ENCODE measurements around the gene EIPR1. TPM values are rescaled to one million over a fixed set of nuclear protein-coding genes. Genes with fewer than 3 reads are reported as not detected.

The EIPR1 gene
- polyA plus RNA-seq, 3 donors from 2014 or later, result 37.1 to 47.7 (median 41.1) TPM

- no peaks in the 10 kb centered on the region for H3K9me3 Mint-ChIP-seq
- no peak for DNase-seq
- H3K4me3 Mint-ChIP-seq, result no peak overlapping the region
- peaks cover 3 to 6% (median 5%) of the 10 kb centered on the region in 3 donors for H3K36me3 Mint-ChIP-seq
- peak overlapping the region in 1 of 6 donors; percentile 53 for H3K27ac Mint-ChIP-seq
- H3K4me1 Mint-ChIP-seq, result peaks cover 3 to 17% of the 10 kb centered on the region in 2 donors
- no peaks in the 10 kb centered on the region for H3K27me3 Mint-ChIP-seq (ENCODE audit: low read depth in 3 of 3)
These were observed 111.4 kb downstream of the EIPR1 start for GRCh38 chr2:3265981-3266924.

GRCh38 chr2:3265471-3265870, 112.1 kb downstream of the EIPR1 start:
- peaks cover 0 to 3% (median 0%) of the 10 kb centered on the region in 3 donors for H3K36me3 Mint-ChIP-seq
- H3K27me3 Mint-ChIP-seq (ENCODE audit: low read depth in 3 of 3), result no peaks in the 10 kb centered on the region
- no peaks in the 10 kb centered on the region for H3K9me3 Mint-ChIP-seq
- no peak for DNase-seq
- peaks cover 3 to 17% of the 10 kb centered on the region in 2 donors for H3K4me1 Mint-ChIP-seq
- no peak overlapping the region for H3K4me3 Mint-ChIP-seq
- no peak overlapping the region for H3K27ac Mint-ChIP-seq

DNA sequence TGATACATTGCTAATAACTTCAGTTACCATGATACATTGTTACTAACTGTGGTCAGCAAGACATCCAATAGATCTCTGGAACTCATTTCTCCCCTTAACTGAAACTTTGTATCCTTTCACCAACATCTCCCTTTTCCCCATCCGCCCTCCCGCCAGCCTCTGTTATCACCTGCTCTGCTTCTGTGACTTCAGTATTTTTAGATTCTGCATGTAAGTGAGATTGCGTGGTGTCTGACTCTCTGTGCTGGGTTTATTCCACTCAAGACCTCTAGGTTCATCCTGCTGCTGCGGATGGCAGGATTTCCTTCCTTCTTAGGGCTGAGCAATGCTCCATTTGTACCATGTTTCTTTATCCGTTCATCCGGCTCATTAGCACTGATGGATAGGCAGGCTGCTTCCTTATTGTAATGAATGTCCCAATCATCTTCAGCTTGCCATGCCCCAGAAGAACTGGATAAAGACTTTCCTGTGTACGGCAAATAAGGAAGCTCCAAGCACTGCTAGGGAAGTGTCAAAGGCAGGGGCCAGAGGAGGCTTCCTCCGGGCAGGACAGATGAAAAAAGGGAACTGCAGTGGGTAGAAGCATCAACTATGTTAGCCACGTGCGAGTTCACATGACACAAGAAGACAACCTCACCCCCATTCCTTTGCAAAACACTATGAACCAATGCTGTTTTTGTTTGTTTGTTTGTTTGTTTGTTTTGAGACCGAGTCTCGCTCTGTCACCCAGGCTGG, 113.4 kb downstream of the EIPR1 start:
- Mint-ChIP-seq H3K27ac (no peak overlapping the region), H3K9me3 (no peaks in the 10 kb centered on the region), H3K4me3 (no peak overlapping the region), H3K4me1 (peaks cover 3 to 17% of the 10 kb centered on the region in 2 donors), H3K36me3 (peaks cover 0 to 3% (median 0%) of the 10 kb centered on the region in 3 donors), H3K27me3 (ENCODE audit: low read depth in 3 of 3) (no peaks in the 10 kb centered on the region)
- DNase-seq, result no peak

DNA sequence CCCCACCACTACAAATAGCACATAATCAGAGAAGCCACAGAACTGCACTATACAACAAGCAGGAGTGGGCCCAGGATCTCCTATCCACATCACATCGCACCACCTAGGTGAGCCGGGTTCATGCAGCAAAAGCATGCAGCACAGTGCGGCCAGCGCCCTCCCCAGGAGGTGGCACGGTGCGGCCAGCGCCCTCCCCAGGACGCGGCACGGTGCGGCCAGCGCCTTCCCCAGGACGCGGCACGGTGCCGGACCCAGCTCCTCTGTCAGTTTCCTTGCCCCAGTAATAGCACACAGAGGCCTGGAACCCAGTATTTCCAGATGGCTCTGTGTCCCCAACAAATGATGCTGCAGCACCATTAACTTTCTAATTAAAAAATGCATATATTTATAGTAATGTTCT, 114.1 kb downstream of the EIPR1 start:
- Mint-ChIP-seq H3K36me3 (peaks cover 0 to 3% (median 0%) of the 10 kb centered on the region in 3 donors), H3K4me1 (peaks cover 3 to 17% of the 10 kb centered on the region in 2 donors), H3K9me3 (no peaks in the 10 kb centered on the region)

GRCh38 chr2:3262437-3263388, 114.9 kb downstream of the EIPR1 start:
- Mint-ChIP-seq H3K4me3 (no peak overlapping the region), H3K36me3 (peaks cover under 1 to 5% (median 1%) of the 10 kb centered on the region in 3 donors), H3K27ac (no peak overlapping the region), H3K27me3 (ENCODE audit: low read depth in 3 of 3) (no peaks in the 10 kb centered on the region), H3K9me3 (no peaks in the 10 kb centered on the region), H3K4me1 (peaks cover 3 to 17% of the 10 kb centered on the region in 2 donors)
- no peak for DNase-seq

More for the DNA sequence above, 114.1 kb downstream of the EIPR1 start:
- Mint-ChIP-seq H3K4me3 (no peak overlapping the region), H3K27me3 (ENCODE audit: low read depth in 3 of 3) (no peaks in the 10 kb centered on the region), H3K27ac (no peak overlapping the region)
- no peak for DNase-seq

DNA sequence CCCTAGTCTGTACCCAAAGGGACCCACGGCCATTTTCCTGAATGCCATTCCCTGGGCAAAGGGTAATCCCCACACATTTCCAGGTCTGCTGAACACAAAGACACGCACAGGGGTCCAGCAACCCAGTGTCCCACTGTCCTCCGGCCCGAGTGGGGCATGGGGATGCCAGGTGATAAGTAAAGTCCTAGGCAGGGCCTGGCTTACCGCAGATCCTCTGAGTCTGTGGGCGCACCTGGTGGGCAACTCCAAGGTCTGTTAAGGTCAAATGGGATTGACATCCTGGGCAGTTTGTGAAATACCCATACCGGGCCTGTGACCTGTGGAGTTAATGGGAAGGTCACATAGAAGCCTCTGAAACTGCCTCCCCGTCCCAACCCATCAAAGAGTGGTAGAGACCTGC, 116.1 kb downstream of the EIPR1 start:
- Mint-ChIP-seq H3K9me3 (no peaks in the 10 kb centered on the region), H3K27me3 (ENCODE audit: low read depth in 3 of 3) (no peaks in the 10 kb centered on the region), H3K4me1 (peaks cover 3 to 16% of the 10 kb centered on the region in 2 donors), H3K36me3 (peaks cover 4 to 10% (median 8%) of the 10 kb centered on the region in 3 donors), H3K27ac (no peak overlapping the region), H3K4me3 (no peak overlapping the region)
- DNase-seq, result no peak

GRCh38 chr2:3260959-3261358, 116.7 kb downstream of the EIPR1 start:
- Mint-ChIP-seq H3K4me3 (no peak overlapping the region), H3K36me3 (peaks cover 4 to 10% (median 8%) of the 10 kb centered on the region in 3 donors), H3K4me1 (peaks cover 3 to 11% of the 10 kb centered on the region in 2 donors), H3K27ac (peak overlapping the region in 1 of 6 donors; percentile 11), H3K27me3 (ENCODE audit: low read depth in 3 of 3) (no peaks in the 10 kb centered on the region), H3K9me3 (no peaks in the 10 kb centered on the region)
- DNase-seq, result no peak

DNA sequence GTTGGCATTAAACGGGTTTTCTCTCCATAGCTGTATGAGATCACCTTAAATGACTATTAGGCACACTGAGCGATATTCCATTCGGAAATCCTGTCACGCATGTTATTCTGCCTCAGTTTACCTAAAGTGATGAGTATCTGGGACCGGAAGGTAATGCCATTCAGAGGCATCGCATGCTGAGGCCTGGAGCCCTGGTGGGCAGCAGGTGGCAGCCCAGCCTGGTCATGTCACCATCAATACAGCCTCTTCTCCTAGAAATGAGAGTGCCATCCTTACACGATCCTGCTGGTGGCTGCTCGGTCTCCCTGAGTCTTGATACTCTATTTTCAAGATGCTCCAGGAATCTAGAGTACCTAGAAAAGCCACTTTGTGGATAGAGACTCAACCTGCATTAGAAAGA, 119.8 kb downstream of the EIPR1 start:
- Mint-ChIP-seq H3K4me1 (no peaks in the 10 kb centered on the region), H3K9me3 (no peaks in the 10 kb centered on the region), H3K4me3 (no peak overlapping the region), H3K36me3 (peaks cover 11 to 17% (median 14%) of the 10 kb centered on the region in 3 donors), H3K27me3 (ENCODE audit: low read depth in 3 of 3) (no peaks in the 10 kb centered on the region), H3K27ac (no peak overlapping the region)
- no peak for DNase-seq

DNA sequence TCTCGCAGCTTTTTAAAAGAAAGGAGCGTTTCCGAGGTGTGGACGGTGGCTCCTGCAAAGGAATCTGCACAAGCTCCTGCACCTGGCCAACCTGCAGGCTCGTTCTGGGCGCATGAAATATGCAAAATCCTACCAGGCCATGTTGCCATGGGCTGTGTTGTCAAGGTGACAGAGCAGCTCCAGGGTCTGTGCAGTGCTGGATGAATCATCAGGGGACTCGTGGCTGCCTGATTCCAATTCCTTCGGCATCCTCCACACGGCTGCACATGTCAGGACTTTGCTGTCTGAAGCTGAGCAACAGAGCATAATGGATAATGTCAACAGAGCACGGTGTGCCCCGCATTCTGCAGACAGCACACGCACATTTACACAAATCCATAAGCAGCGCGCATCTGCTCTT, 120.5 kb downstream of the EIPR1 start:
- peaks cover 0 to 2% (median 0%) of the 10 kb centered on the region in 3 donors for H3K27me3 Mint-ChIP-seq (ENCODE audit: low read depth in 3 of 3)
- H3K27ac Mint-ChIP-seq, result no peak overlapping the region
- no peaks in the 10 kb centered on the region for H3K4me1 Mint-ChIP-seq
- H3K4me3 Mint-ChIP-seq, result no peak overlapping the region
- DNase-seq, result no peak
- peaks cover 11 to 17% (median 14%) of the 10 kb centered on the region in 3 donors for H3K36me3 Mint-ChIP-seq
- no peaks in the 10 kb centered on the region for H3K9me3 Mint-ChIP-seq

DNA sequence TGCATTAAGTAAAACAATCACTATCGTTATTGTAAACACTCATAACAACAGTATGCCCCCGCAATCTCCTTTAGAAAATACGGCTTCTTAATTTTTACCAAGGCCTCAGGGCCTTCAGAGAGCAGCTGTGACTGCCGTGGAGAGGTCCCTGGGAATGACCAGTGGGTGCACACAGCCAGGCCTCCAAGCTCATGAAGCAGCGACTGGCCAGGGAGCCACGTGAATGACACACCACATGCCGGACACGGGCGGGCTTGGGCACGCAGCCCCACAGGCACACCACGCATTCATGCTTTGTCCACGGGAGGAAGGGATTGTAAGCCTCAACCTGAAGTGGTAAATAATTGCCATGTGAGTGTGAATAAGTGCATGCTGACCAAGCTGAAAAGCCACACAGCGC, 121.0 kb downstream of the EIPR1 start:
- Mint-ChIP-seq H3K4me1 (no peaks in the 10 kb centered on the region), H3K9me3 (no peaks in the 10 kb centered on the region), H3K36me3 (peaks cover 11 to 22% (median 14%) of the 10 kb centered on the region in 3 donors), H3K4me3 (no peak overlapping the region), H3K27me3 (ENCODE audit: low read depth in 3 of 3) (peaks cover 0 to 2% (median 0%) of the 10 kb centered on the region in 3 donors), H3K27ac (no peak overlapping the region)
- no peak for DNase-seq

- Mint-ChIP-seq H3K4me1 (no peaks in the 10 kb centered on the region), H3K27ac (no peak overlapping the region), H3K9me3 (peaks cover 0 to 4% (median 0%) of the 10 kb centered on the region in 6 donors)
These were observed 121.5 kb downstream of the EIPR1 start for GRCh38 chr2:3256157-3256556.

DNA sequence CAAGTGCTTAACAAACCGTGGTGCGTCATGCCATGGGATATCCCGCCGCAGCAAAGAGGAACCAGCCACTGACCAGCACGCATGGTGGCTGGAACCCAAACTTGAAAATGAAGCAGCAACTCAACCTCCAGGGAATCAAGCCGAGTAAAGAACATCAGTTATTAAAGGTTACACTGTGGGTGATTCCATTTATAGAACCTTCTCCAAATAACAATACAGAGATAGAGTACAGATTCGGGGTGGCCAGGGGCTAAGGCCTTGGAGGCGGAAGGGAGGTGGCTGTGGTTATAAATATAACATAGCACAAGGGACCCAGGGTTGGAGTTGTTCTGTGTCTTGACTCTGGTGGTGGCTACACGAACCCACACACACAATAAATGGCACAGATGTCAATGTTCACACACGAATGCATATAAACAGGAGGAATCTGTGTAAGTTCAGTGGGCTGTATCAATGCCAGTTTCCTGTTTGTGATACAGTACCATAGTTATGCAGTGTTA, 123.1 kb downstream of the EIPR1 start:
- no peak overlapping the region for H3K27ac Mint-ChIP-seq
- H3K9me3 Mint-ChIP-seq, result peaks cover 0 to 6% (median under 1%) of the 10 kb centered on the region in 6 donors

More at GRCh38 chr2:3256157-3256556, 121.5 kb downstream of the EIPR1 start:
- H3K27me3 Mint-ChIP-seq (ENCODE audit: low read depth in 3 of 3), result peaks cover 0 to 2% (median 0%) of the 10 kb centered on the region in 3 donors
- no peak overlapping the region for H3K4me3 Mint-ChIP-seq
- DNase-seq, result no peak
- peaks cover 16 to 26% (median 19%) of the 10 kb centered on the region in 3 donors for H3K36me3 Mint-ChIP-seq

More for the DNA sequence above, 123.1 kb downstream of the EIPR1 start:
- Mint-ChIP-seq H3K4me3 (no peak overlapping the region), H3K4me1 (no peaks in the 10 kb centered on the region), H3K36me3 (peaks cover 24 to 34% (median 26%) of the 10 kb centered on the region in 3 donors), H3K27me3 (ENCODE audit: low read depth in 3 of 3) (peaks cover 0 to 2% (median 0%) of the 10 kb centered on the region in 3 donors)
- DNase-seq, result no peak

Measured in immature natural killer cell (primary cell).